ENCODE data around the gene CNGB1.
"Not testable (repeated sequence)": the region's sequence is repeated elsewhere in the genome, so short reads cannot be mapped to it uniquely, and the experiment has no call there.

GRCh38 chr16:57872764-57873163 is 98.2 kb downstream of the CNGB1 start:
- not testable (repeated sequence) for TF ChIP-seq CTCF (IDR thresholded peaks at IDR 0.05; ENCODE audit: poor library complexity, severe bottlenecking); POLR2AphosphoS5 (IDR thresholded peaks at IDR 0.05); EP300 (conservative IDR thresholded peaks at IDR 0.05; ENCODE audit: poor library complexity, severe bottlenecking)

Data from neural cell (in vitro differentiated cells).